Mucosa of descending colon (tissue), 3 donors: ENCODE data around the gene CPLX3. TPM values are rescaled to one million over a fixed set of nuclear protein-coding genes. Genes with fewer than 3 reads are reported as not detected.

Source experiments
- ATAC-seq: fragments of 200-7000 bp; cut with Tn5 transposase; one replicate; pipeline ENCODE4 v1.9.1; 2020; ENCODE audit warnings: mild to moderate bottlenecking, moderate library complexity
- DNase-seq, 3 donors: peaks; one replicate each; pipeline ENCODE4 v3.0.0-alpha.2; 2020
- H3K36me3 ChIP-seq: fragments of 200-600 bp; one replicate; pipeline ENCODE4 v1.8.0; 2021; ENCODE audit warnings: low read depth, mild to moderate bottlenecking
- H3K4me1 ChIP-seq: fragments of 200-600 bp; one replicate; pipeline ENCODE4 v1.8.0; 2021; ENCODE audit warnings: low read depth, mild to moderate bottlenecking
- H3K4me3 ChIP-seq: fragments of 200-600 bp; one replicate; pipeline ENCODE4 v1.8.0; 2021; ENCODE audit warnings: mild to moderate bottlenecking
- H3K9me3 ChIP-seq: fragments of 200-600 bp; one replicate; pipeline ENCODE4 v1.8.0; 2021; ENCODE audit warnings: mild to moderate bottlenecking
- CTCF ChIP-seq: fragments of 200-600 bp; IDR thresholded peaks from one replicate; pipeline ENCODE4 v1.8.0; 2022; ENCODE audit warnings: antibody characterized with exemption, mild to moderate bottlenecking
- intact Hi-C, 2 donors: fragments of 100-400 bp; cut with DNase I in 1 of 2; cut with micrococcal nuclease in 1 of 2; formaldehyde crosslinking; loops; one replicate each; pipeline versions ENCODE4 v1.11.0 to v1.11.1; 2022; cut with DNase I, micrococcal nuclease
- total RNA-seq, 3 donors: library from RNA; stranded (reverse); fragmentation: NEBNext Ultra II Directional in 2 of 3; extraction: Animal tissue kit (Norgen Biotek cat#: 25700) in 2 of 3; gene quantifications; one replicate each; pipeline versions ENCODE4 v1.2.1 to v1.2.4, GENCODE V29; 2021 to 2023
- donor health status: DM: no; HTN: no; CAD: no; lungs with moderate emphysema.
- donor health status: DM: no; HTN: no; CAD: no.
- donor health status: DM: no; HTN: yes; CAD: no.

The CPLX3 gene
- total RNA-seq, 3 donors from 2014 or later = 0.16 to 0.19 TPM; not detected in 1

- Histone ChIP-seq H3K4me1 (peaks cover 35% of the 10 kb centered on the region), H3K36me3 (no peaks in the 10 kb centered on the region), H3K9me3 (no peaks in the 10 kb centered on the region), H3K4me3 (no peak overlapping the region)
- intact Hi-C loops = no loop called here
- DNase-seq = no peak
- TF ChIP-seq CTCF = no peak
- ATAC-seq = no peak
These were observed 32.0 kb upstream of the CPLX3 start for GRCh38 chr15:74794248-74794969.

- no peaks in the 10 kb centered on the region for H3K36me3 ChIP-seq
- ATAC-seq = no peak
- intact Hi-C loops = no loop called here
- peaks cover 33% of the 10 kb centered on the region for H3K4me1 ChIP-seq
- TF ChIP-seq CTCF = no peak
- DNase-seq = no peak
- no peak overlapping the region for H3K4me3 ChIP-seq
- no peaks in the 10 kb centered on the region for H3K9me3 ChIP-seq
These were observed 31.5 kb upstream of the CPLX3 start for GRCh38 chr15:74794970-74795349.

- no peak for DNase-seq
- intact Hi-C loops = no loop called here
These were observed 30.3 kb upstream of the CPLX3 start for GRCh38 chr15:74795966-74796625.

GRCh38 chr15:74798388-74799254, 27.8 kb upstream of the CPLX3 start:
- Histone ChIP-seq H3K36me3 (peaks cover 9% of the 10 kb centered on the region), H3K4me3 (no peak overlapping the region), H3K9me3 (no peaks in the 10 kb centered on the region), H3K4me1 (peaks cover 15% of the 10 kb centered on the region)
- peak; percentile 59 for ATAC-seq
- peak; percentile 57 to 82 (median 72) for DNase-seq
- no peak for TF ChIP-seq CTCF
- intact Hi-C loops = no loop called here

More at GRCh38 chr15:74795966-74796625, 30.3 kb upstream of the CPLX3 start:
- Histone ChIP-seq H3K9me3 (no peaks in the 10 kb centered on the region), H3K4me3 (no peak overlapping the region), H3K36me3 (no peaks in the 10 kb centered on the region), H3K4me1 (peaks cover 25% of the 10 kb centered on the region)
- no peak for ATAC-seq
- no peak for TF ChIP-seq CTCF

GRCh38 chr15:74799255-74799855, 27.1 kb upstream of the CPLX3 start:
- ATAC-seq (peak; percentile 2), DNase-seq (no peak)
- H3K36me3 ChIP-seq = peaks cover 9% of the 10 kb centered on the region
- H3K4me1 ChIP-seq = peaks cover 15% of the 10 kb centered on the region
- intact Hi-C loops = no loop called here
- no peak overlapping the region for H3K4me3 ChIP-seq
- no peaks in the 10 kb centered on the region for H3K9me3 ChIP-seq
- no peak for TF ChIP-seq CTCF
